IMR-90 (cell line): ENCODE measurements around the gene TMTC2.

Experiments used
- BHLHE40 ChIP-seq: fragments of 150-350 bp; IDR thresholded peaks from 2 replicates; pipeline ENCODE4 v1.6.1; 2016; ENCODE audit warnings: mild to moderate bottlenecking, low read depth, low read length
- CTCF ChIP-seq: conservative IDR thresholded peaks from 2 replicates; pipeline ENCODE4 v1.5.1; 2012; ENCODE audit warnings: mild to moderate bottlenecking, low read depth, low read length, improper control_type of control experiment
- MAFK ChIP-seq: IDR thresholded peaks from 2 replicates; pipeline ENCODE4 v1.6.1; 2012; ENCODE audit warnings: low read depth, low read length, improper control_type of control experiment
- MAZ ChIP-seq: IDR thresholded peaks from 2 replicates; pipeline ENCODE4 v1.6.1; 2012; ENCODE audit warnings: low read depth, mild to moderate bottlenecking, low read length, improper control_type of control experiment, moderate library complexity, borderline replicate concordance
- NFE2L2 ChIP-seq: fragments of 150-350 bp; IDR thresholded peaks from 2 replicates; pipeline ENCODE4 v1.6.1; 2016; ENCODE audit warnings: low read depth, mild to moderate bottlenecking, low read length
- POLR2A ChIP-seq: IDR thresholded peaks from 2 replicates; pipeline ENCODE4 v1.6.1; 2012; ENCODE audit warnings: mild to moderate bottlenecking, low read depth, low read length
- RAD21 ChIP-seq: IDR thresholded peaks from 2 replicates; pipeline ENCODE4 v1.6.1; 2012; ENCODE audit warnings: low read length, improper control_type of control experiment
- SMC3 ChIP-seq: fragments of 150-350 bp; IDR thresholded peaks from 2 replicates; pipeline ENCODE4 v1.6.1; 2016; ENCODE audit warnings: low read depth, mild to moderate bottlenecking, antibody characterized with exemption, low read length, moderate library complexity

GRCh38 chr12:82685790-82686167, 927 bp upstream of the TMTC2 start:
- TF ChIP-seq POLR2A (no peak), BHLHE40 (no peak), CTCF (peak; percentile 90), MAZ (no peak), RAD21 (peak; percentile 82), SMC3 (peak; percentile 69), MAFK (no peak), NFE2L2 (no peak)
